SKM-1 (cell line): Measurements from ENCODE around the gene MOB4.
"Not testable (repeated sequence)": the region's sequence is repeated elsewhere in the genome, so short reads cannot be mapped to it uniquely, and the experiment has no call there.

Source experiments
- DNase-seq: peaks from one replicate; lab custom pipeline; 2025; ENCODE audit not compliant: unreplicated experiment; lab: John Stamatoyannopoulos, UW

Gene MOB4

DNA sequence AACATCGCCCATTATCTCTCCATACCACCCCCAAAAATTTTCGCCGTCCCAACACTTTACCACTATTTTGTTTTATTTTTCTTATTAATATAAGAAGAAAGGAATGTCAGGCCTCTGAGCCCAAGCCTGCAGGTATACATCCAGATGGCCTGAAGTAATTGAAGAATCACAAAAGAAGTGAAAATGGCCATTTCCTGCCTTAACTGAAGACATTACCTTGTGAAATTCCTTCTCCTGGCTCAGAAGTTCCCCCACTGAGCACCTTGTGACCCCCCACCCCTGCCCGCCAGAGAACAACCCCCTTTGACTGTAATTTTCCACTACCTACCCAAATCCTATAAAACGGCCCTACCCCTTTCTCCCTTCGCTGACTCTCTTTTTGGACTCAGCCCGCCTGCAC is 71.4 kb downstream of the MOB4 start:
- not testable (repeated sequence) for DNase-seq

DNA sequence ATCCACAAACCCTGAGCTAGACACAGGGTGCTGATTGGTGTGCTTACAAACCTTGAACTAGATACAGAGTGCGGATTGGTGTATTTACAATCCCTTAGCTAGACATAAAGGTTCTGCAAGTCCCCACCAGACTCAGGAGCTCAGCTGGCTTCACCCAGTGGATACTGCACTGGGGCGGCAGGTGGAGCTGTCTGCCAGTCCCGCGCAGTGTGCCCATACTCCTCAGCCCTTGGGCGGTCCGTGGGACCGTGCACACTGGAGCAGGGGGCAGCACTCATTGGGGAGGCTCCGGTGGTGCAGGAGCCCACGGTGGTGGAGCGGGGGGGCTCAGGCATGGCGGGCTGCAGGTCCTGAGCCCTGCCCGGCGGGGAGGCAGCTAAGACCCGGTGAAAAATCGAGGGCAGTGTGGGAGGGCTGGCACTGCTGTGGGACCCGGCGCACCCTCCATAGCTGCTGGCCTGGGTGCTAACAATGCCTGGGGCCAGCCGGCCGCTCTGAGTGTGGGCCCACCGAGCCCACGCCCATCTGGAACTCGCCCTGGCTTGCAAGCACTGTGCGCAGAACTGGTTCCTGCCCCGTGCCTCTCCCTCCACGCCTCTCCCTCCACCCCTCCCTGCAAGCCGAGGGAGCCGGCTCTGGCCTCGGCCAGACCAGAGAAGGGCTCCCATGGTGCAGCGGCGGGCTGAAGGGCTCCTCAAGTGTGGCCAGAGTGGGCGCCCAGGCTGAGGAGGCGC is 75.6 kb downstream of the MOB4 start:
- no peak for DNase-seq

GRCh38 chr2:197596766-197597165 is 80.9 kb downstream of the MOB4 start:
- no peak for DNase-seq

- no peak for DNase-seq
Measured at GRCh38 chr2:197597166-197597565, 81.3 kb downstream of the MOB4 start.

DNA sequence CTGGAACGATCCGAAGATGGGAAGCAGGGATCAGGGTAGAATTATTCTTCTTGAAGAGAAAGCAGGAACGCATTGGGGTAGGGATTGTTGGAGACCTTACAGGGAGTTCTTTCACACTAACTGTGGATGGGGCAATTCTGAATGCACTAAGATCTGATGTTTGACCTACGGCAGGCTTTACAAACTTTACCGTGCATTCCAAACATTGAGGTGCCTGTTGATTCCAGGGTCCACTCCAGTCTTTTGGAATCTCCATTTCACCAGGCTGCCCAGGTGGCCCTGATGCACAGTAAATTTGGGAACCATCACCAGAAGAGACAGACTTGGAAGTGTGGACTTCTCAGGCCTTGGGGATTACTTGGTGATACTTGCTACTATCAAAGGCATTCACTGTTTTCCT is 82.6 kb downstream of the MOB4 start:
- no peak for DNase-seq

- peak; percentile 96 for DNase-seq
Measured at GRCh38 chr2:197599285-197599965, 83.6 kb downstream of the MOB4 start.

GRCh38 chr2:197600306-197600705 is 84.4 kb downstream of the MOB4 start:
- no peak for DNase-seq

DNA sequence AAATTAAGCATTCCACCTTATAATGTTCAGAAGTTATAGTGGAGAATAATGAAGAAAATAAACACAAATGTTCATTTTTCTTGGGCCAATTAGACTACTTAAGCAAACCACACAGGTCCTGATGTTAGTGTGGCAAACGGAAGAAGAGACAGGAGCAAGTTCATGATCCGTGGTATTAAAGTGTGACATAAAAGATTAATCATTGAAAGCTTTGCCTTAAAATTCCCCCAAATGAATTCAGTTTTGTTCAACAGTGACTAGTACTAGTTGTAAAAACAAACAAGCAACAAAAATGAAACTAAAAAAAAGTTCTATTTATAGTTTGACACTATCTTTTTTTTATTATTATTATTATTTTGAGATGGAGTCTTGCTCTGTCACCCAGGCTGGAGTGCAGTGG is 85.9 kb downstream of the MOB4 start:
- DNase-seq: no peak
